T1000 (cell line): Measurements from ENCODE around the gene MSH3.
"Not testable (repeated sequence)": the region's sequence is repeated elsewhere in the genome, so short reads cannot be mapped to it uniquely, and the experiment has no call there.

Experiments used
- DNase-seq: peaks from one replicate; lab custom pipeline; 2025; ENCODE audit warnings: mixed read lengths; lab: John Stamatoyannopoulos, UW

The MSH3 gene

DNA sequence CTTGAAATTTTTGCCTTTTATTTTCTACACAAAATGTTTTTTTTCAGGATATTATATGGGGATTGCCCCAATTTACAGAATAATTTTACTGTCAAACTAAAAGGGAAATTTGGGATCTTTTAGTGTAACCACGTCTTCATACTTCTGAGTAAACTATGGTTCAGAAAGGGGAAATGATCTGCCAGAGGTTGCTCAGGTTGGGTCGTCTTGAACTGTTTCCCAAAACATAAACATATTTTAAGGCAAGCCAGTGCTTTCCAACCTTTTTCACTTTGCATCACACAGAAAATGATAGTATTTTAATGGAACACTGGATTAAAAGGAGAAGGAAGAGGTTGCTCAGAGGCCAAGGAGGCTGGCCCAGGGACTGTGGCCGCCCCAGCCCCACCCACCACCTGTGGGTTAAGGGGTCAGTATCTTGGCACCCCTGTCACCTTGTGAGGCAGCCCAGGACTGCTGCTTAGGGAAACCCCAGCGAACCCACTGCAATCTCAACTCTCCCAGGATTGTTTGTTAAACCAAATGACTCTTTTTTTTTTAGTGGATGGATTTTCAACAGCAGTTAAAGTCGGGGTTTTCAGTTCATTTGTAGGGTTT, 143.1 kb downstream of the MSH3 start:
- no peak for DNase-seq

- DNase-seq, result no peak
These were observed 143.7 kb downstream of the MSH3 start for GRCh38 chr5:80798166-80798565.

- DNase-seq, result no peak
These were observed 144.2 kb downstream of the MSH3 start for GRCh38 chr5:80798633-80799032.

DNA sequence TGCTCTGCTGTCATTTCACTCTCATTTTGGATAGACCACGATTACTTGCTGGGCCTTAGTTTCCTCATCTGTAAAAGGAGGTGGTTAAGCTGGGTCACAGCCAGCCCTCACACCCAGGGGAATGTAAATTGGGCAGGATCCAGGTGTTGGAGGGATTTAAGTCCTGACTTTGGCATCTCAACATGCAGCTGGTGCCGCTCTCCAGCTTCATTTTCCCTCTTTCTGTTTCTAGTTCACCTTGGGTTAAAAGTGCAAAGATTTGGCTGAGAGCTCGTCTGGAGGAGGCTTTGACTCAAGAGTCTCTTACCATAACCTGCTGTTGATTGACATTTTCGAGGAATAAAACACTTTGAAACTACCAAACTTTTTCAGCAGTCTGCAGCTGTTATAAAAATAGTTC, 144.6 kb downstream of the MSH3 start:
- no peak for DNase-seq

- no peak for DNase-seq
These were observed 145.1 kb downstream of the MSH3 start for GRCh38 chr5:80799573-80799972.

DNA sequence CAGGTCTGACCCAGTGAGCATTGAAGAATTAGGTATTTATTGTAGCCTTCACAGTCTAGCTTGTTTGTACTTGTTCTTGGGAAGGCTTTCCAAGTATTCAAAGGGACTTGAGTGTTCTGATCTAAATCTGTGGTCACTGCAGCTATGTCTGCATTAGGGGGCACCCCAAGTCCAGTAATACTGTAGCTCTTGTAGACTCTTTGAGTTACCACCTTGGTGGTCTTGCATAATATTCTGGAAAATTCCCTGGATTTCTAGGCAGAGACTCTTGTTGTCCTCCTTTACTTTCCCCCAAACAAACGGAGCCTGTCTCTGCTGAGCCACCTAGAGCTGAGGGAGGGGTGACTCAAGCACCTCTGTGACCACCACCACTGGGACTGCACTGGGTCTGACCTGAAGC, 149.9 kb downstream of the MSH3 start:
- DNase-seq, result no peak

- no peak for DNase-seq
These were observed 150.6 kb downstream of the MSH3 start for GRCh38 chr5:80805038-80805437.

- DNase-seq, result no peak
These were observed 152.5 kb downstream of the MSH3 start for GRCh38 chr5:80806929-80807328.

- no peak for DNase-seq
These were observed 155.0 kb downstream of the MSH3 start for GRCh38 chr5:80809451-80809850.

GRCh38 chr5:80810425-80810824, 156.0 kb downstream of the MSH3 start:
- DNase-seq, result no peak

DNA sequence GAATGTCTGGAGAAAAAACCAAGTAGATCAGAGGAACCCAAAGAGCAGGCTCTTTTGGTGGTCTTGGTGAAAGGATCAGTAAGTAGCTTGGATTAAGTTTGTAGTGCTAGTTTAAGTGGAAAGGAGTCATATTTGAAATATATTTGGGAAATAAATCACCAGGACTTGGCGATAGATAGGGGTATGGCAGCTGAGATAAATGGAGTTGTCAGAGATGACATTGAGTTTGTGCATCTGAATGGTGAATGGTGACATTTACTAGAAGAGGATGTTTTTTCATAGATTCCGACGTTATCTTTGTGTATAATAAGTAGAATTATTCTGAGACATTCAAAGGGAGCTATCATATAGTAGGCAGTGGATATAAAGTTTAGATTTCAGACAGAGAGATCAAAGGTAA, 162.1 kb downstream of the MSH3 start:
- no peak for DNase-seq

- DNase-seq, result no peak
These were observed 166.2 kb downstream of the MSH3 start for GRCh38 chr5:80820685-80821084.

- no peak for DNase-seq
These were observed 168.2 kb downstream of the MSH3 start for GRCh38 chr5:80822640-80823039.

DNA sequence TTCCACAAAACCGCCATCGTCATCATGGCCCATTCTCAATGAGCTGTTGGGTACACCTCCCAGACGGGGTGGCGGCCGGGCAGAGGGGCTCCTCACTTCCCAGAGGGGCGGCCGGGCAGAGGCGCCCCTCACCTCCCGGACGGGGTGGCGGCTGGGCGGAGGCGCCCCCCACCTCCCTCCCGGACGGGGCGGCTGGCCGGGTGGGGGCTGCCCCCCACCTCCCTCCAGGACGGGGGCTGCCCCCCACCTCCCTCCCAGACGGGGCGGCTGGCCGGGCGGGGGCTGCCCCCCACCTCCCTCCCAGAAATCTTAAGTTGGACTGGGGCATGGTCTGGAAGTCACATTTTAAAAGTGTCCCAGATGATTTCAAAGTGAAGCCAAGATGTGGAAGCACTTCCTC, 169.7 kb downstream of the MSH3 start:
- DNase-seq, result not testable (repeated sequence)

DNA sequence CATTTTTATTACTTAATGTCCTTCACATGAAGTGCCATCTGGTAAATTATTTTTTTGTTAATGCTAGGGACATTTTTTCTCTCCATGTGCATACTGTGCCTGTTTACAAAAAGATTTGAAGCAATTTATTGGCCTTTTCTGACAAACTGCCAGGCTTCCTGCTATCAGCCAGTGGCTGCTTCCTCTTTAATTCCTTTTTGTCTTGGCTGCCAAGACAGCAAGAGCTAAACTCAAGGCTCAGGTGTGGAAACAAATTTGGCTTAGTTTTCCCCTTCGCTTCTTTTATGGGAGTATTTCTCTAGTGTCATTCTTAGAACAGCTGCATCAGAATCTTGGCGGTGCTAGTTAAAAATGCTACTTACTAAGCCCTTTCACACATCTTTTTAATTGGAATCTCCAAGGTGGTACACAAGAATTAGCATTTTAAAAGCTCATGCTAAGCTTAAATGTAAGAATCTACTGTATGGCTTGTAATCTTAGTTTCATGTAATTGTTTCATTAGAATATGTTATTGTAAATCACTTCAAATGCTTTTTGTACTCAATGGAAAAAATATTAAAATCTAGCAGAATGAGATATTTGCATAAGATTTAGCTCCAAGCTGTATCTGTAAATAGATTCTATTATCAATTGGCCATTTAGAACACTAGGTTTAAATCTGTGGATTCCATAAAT, 171.5 kb downstream of the MSH3 start:
- DNase-seq, result no peak

- no peak for DNase-seq
These were observed 180.3 kb downstream of the MSH3 start for GRCh38 chr5:80834710-80835109.

DNA sequence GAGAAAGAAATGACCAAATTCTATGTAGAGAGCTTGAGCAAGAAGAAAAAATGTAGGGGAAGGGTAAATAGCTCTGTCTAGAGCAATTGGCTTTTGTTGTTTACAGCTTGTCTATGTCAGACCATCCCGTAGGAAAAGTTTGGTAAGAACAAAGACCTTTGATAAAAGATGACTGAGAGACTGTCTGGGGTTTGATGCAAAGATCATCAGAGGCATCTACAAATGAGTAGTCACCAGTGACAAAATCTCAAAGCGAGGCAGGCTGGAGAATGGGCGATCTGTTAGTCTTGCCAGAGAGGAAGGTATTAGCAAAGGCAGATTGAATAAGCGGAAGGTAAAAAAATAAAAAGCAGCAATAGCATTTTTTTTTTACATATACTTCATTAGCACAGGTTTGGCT, 180.7 kb downstream of the MSH3 start:
- DNase-seq, result no peak

DNA sequence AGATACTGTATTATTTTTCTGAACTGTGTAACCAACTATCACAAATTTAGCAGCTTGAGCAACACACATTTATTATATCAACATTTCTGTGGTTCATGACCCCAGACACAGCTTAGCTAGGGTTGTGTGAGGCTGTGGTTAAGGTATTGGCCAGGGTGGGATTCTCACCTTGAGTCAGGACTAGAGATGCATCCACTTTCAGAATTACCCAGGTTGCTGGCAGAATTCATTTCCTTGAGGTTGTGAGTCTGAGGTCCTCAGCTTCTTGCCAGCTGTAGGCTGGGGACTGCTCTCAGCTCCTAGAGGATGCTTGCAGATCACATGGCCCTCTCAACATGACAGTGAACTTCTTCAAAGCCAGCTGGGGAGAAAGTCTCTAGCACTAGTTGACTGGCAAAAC, 183.2 kb downstream of the MSH3 start:
- DNase-seq, result no peak

DNA sequence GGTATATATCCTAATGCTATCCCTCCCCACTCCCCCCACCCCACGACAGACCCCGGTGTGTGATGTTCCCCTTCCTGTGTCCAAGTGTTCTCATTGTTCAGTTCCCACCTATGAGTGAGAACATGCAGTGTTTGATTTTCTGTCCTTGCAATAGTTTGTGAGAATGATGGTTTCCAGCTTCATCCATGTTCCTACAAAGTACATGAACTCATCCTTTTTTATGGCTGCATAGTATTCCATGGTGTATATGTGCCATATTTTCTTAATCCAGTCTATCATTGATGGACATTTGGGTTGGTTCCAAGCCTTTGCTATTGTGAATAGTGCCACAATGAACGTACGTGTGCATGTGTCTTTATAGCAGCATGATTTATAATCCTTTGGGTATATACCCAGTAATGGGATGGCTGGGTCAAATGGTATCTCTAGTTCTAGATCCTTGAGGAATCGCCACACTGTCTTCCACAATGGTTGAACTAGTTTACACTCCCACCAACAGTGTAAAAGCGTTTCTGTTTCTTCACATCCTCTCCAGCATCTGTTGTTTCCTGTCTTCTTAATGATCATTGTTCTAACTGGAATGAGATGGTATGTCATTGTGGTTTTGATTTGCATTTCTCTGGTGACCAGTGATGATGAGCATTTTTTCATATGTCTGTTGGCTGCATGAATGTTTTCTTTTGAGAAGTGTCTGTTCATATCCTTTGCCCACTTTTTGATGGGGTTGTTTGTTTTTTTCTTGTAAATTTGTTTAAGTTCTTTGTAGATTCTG, 186.8 kb downstream of the MSH3 start:
- not testable (repeated sequence) for DNase-seq

- DNase-seq, result not testable (repeated sequence)
These were observed 192.0 kb downstream of the MSH3 start for GRCh38 chr5:80846422-80846821.

- not testable (repeated sequence) for DNase-seq
These were observed 195.7 kb downstream of the MSH3 start for GRCh38 chr5:80850168-80850567.

GRCh38 chr5:80852331-80853245, 198.1 kb downstream of the MSH3 start:
- no peak for DNase-seq
